GM23338 (cell line): ENCODE results near the gene FANCF. TPM values are rescaled to one million over a fixed set of nuclear protein-coding genes. Genes with fewer than 3 reads are reported as not detected.

Experiments
- ATAC-seq: fragments of 200-7000 bp; cut with Tn5 transposase; 3 replicates; pipeline ENCODE4 v1.9.1; 2020
- DNase-seq: peaks from one replicate; pipeline ENCODE4 v3.0.0-alpha.2; 2015; ENCODE audit warnings: low spot score
- H2AFZ ChIP-seq: fragments of 200-600 bp; sonication (generic); 2 replicates; pipeline ENCODE4 v1.8.0; 2016; ENCODE audit warnings: antibody characterized with exemption, mild to moderate bottlenecking, moderate library complexity
- H3F3A ChIP-seq: fragments of 200-600 bp; sonication (generic); replicated peaks from 2 replicates; pipeline ENCODE4 v1.8.0; 2017; ENCODE audit warnings: antibody characterized with exemption, mixed run types, low read depth
- H3K27ac ChIP-seq: fragments of 200-600 bp; sonication (generic); 2 replicates; pipeline ENCODE4 v1.6.1; 2016; ENCODE audit warnings: low read depth
- H3K27me3 ChIP-seq: fragments of 200-600 bp; sonication (generic); 2 replicates; pipeline ENCODE4 v1.8.0; 2016; ENCODE audit warnings: mild to moderate bottlenecking, mixed run types, moderate library complexity; ENCODE audit not compliant: insufficient read depth
- H3K36me3 ChIP-seq: fragments of 200-600 bp; sonication (generic); 2 replicates; pipeline ENCODE4 v1.8.0; 2016; ENCODE audit warnings: mild to moderate bottlenecking; ENCODE audit not compliant: insufficient read depth
- H3K4me1 ChIP-seq: fragments of 200-600 bp; sonication (generic); 2 replicates; pipeline ENCODE4 v1.8.0; 2016; ENCODE audit warnings: mild to moderate bottlenecking, moderate library complexity; ENCODE audit not compliant: insufficient read depth
- H3K4me2 ChIP-seq: fragments of 200-600 bp; sonication (generic); 2 replicates; pipeline ENCODE4 v1.7.1; 2017; ENCODE audit warnings: mixed run types
- H3K4me3 ChIP-seq: fragments of 200-600 bp; sonication (generic); 2 replicates; pipeline ENCODE4 v1.6.1; 2016; ENCODE audit warnings: mixed run types
- H3K79me2 ChIP-seq: fragments of 200-600 bp; sonication (generic); replicated peaks from 2 replicates; pipeline ENCODE4 v1.8.0; 2017; ENCODE audit warnings: mild to moderate bottlenecking; ENCODE audit not compliant: insufficient read depth
- H3K9me2 ChIP-seq: fragments of 200-600 bp; sonication (generic); 2 replicates; pipeline ENCODE4 v1.8.0; 2017; ENCODE audit not compliant: insufficient read depth
- H4K20me1 ChIP-seq: fragments of 200-600 bp; sonication (generic); replicated peaks from 2 replicates; pipeline ENCODE4 v1.8.0; 2017; ENCODE audit warnings: mild to moderate bottlenecking; ENCODE audit not compliant: insufficient read depth
- H3K27ac Mint-ChIP-seq: 2 replicates; pipeline ENCODE4 v1.8.0; 2020; ENCODE audit warnings: inconsistent platforms, mild to moderate bottlenecking, moderate library complexity, mixed read lengths
- H3K27me3 Mint-ChIP-seq: 3 replicates; pipeline ENCODE4 v1.8.0; 2022; ENCODE audit warnings: low read depth, mild to moderate bottlenecking, moderate library complexity, mixed read lengths, inconsistent platforms; ENCODE audit not compliant: insufficient read depth, poor library complexity
- H3K36me3 Mint-ChIP-seq: 3 replicates; pipeline ENCODE4 v1.8.0; 2021; ENCODE audit warnings: low read depth, mild to moderate bottlenecking, inconsistent platforms, moderate library complexity, mixed read lengths
- H3K4me1 Mint-ChIP-seq: 3 replicates; pipeline ENCODE4 v1.8.0; 2020; ENCODE audit warnings: mild to moderate bottlenecking, inconsistent platforms, mixed read lengths
- H3K4me3 Mint-ChIP-seq: 3 replicates; pipeline ENCODE4 v1.8.0; 2021; ENCODE audit warnings: moderate library complexity, mild to moderate bottlenecking, inconsistent platforms, mixed read lengths
- H3K9me3 Mint-ChIP-seq: 3 replicates; pipeline ENCODE4 v1.8.0; 2020; ENCODE audit warnings: moderate library complexity, mild to moderate bottlenecking, inconsistent platforms, mixed read lengths
- EZH2phosphoT487 ChIP-seq: fragments of 200-600 bp; sonication (generic); IDR thresholded peaks from one replicate; pipeline ENCODE4 v1.8.1; 2018; ENCODE audit warnings: antibody characterized with exemption; ENCODE audit not compliant: unreplicated experiment
- JUNB ChIP-seq: IDR thresholded peaks from one replicate; pipeline ENCODE4 v1.6.1; 2016; ENCODE audit warnings: antibody characterized with exemption; ENCODE audit not compliant: unreplicated experiment
- NANOG ChIP-seq: IDR thresholded peaks from 2 replicates; pipeline ENCODE4 v1.6.1; 2016; ENCODE audit warnings: antibody characterized with exemption, borderline replicate concordance
- POLR2AphosphoS5 ChIP-seq: IDR thresholded peaks from 2 replicates; pipeline ENCODE4 v1.6.1; 2016; ENCODE audit warnings: antibody characterized with exemption, low read depth
- ZNF114 ChIP-seq: fragments of 250-450 bp; sonication (Bioruptor Pico); IDR thresholded peaks from 2 replicates; pipeline ENCODE4 v1.5.0; 2020; ENCODE audit warnings: mild to moderate bottlenecking, moderate library complexity
- polyA plus RNA-seq: library from polyadenylated mRNA; unstranded; fragments of >200 nt; fragmentation: Nextera tagmentation; extraction: Ambion mirVana; gene quantifications from 2 replicates; pipeline ENCODE4 v1.2.1, GENCODE V29; 2016
- total RNA-seq: library from RNA; depleted of rRNA; stranded (reverse); fragments of >200 nt; shearing (Covaris generic); gene quantifications from 2 replicates; pipeline ENCODE4 v1.2.3, GENCODE V29; 2014
- TF ChIP-seq, protein P1 (sequence below): fragments of 250-450 bp; sonication (Bioruptor Pico); IDR thresholded peaks from 2 replicates; pipeline ENCODE4 v1.5.0; 2020; ENCODE audit warnings: mild to moderate bottlenecking, moderate library complexity

The FANCF gene
- total and polyA plus RNA-seq, 2 experiments from 2014 or later = 17.0 to 31.8 TPM

DNA sequence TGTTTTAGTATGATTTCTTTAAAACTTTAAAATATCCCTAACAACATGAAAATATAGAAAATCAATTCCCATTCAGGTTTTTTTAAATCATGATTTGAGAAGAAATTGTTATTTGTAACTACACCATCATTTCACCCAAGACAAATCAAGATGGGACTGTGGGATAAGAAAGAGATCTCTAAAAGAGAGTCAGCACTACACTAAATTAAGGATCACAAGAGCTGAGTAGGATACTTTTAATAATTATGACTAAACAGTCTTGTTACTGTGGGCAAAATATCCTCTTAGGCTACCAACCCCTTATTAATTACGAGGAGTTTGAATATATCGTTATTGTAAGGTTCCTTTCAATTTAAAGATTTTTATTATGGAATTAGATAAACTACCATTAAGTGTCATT lies 43.7 kb upstream of the FANCF start:
- Mint-ChIP-seq H3K9me3 (no peaks in the 10 kb centered on the region), H3K27ac (no peak overlapping the region), H3K27me3 (peaks cover 5% of the 10 kb centered on the region), H3K36me3 (no peaks in the 10 kb centered on the region), H3K4me1 (peaks cover 22% of the 10 kb centered on the region), H3K4me3 (no peak overlapping the region)
- Histone ChIP-seq H3K27me3 (peaks cover 27% of the 10 kb centered on the region), H3K79me2 (no peaks in the 10 kb centered on the region), H3K4me3 (no peak overlapping the region), H3K9me2 (no peaks in the 10 kb centered on the region), H4K20me1 (no peaks in the 10 kb centered on the region), H3K4me2 (no peak overlapping the region), H3K36me3 (no peaks in the 10 kb centered on the region), H3F3A (no peaks in the 10 kb centered on the region), H3K27ac (no peak overlapping the region), H3K4me1 (peaks cover 16% of the 10 kb centered on the region), H2AFZ (no peak overlapping the region)
- ATAC-seq = no peak
- no peak for DNase-seq
- TF ChIP-seq JUNB (no peak), NANOG (no peak), EZH2phosphoT487 (no peak), POLR2AphosphoS5 (no peak), ZNF114 (CRISPR knock-in tag) (no peak)
- TF ChIP-seq, protein P1, sequence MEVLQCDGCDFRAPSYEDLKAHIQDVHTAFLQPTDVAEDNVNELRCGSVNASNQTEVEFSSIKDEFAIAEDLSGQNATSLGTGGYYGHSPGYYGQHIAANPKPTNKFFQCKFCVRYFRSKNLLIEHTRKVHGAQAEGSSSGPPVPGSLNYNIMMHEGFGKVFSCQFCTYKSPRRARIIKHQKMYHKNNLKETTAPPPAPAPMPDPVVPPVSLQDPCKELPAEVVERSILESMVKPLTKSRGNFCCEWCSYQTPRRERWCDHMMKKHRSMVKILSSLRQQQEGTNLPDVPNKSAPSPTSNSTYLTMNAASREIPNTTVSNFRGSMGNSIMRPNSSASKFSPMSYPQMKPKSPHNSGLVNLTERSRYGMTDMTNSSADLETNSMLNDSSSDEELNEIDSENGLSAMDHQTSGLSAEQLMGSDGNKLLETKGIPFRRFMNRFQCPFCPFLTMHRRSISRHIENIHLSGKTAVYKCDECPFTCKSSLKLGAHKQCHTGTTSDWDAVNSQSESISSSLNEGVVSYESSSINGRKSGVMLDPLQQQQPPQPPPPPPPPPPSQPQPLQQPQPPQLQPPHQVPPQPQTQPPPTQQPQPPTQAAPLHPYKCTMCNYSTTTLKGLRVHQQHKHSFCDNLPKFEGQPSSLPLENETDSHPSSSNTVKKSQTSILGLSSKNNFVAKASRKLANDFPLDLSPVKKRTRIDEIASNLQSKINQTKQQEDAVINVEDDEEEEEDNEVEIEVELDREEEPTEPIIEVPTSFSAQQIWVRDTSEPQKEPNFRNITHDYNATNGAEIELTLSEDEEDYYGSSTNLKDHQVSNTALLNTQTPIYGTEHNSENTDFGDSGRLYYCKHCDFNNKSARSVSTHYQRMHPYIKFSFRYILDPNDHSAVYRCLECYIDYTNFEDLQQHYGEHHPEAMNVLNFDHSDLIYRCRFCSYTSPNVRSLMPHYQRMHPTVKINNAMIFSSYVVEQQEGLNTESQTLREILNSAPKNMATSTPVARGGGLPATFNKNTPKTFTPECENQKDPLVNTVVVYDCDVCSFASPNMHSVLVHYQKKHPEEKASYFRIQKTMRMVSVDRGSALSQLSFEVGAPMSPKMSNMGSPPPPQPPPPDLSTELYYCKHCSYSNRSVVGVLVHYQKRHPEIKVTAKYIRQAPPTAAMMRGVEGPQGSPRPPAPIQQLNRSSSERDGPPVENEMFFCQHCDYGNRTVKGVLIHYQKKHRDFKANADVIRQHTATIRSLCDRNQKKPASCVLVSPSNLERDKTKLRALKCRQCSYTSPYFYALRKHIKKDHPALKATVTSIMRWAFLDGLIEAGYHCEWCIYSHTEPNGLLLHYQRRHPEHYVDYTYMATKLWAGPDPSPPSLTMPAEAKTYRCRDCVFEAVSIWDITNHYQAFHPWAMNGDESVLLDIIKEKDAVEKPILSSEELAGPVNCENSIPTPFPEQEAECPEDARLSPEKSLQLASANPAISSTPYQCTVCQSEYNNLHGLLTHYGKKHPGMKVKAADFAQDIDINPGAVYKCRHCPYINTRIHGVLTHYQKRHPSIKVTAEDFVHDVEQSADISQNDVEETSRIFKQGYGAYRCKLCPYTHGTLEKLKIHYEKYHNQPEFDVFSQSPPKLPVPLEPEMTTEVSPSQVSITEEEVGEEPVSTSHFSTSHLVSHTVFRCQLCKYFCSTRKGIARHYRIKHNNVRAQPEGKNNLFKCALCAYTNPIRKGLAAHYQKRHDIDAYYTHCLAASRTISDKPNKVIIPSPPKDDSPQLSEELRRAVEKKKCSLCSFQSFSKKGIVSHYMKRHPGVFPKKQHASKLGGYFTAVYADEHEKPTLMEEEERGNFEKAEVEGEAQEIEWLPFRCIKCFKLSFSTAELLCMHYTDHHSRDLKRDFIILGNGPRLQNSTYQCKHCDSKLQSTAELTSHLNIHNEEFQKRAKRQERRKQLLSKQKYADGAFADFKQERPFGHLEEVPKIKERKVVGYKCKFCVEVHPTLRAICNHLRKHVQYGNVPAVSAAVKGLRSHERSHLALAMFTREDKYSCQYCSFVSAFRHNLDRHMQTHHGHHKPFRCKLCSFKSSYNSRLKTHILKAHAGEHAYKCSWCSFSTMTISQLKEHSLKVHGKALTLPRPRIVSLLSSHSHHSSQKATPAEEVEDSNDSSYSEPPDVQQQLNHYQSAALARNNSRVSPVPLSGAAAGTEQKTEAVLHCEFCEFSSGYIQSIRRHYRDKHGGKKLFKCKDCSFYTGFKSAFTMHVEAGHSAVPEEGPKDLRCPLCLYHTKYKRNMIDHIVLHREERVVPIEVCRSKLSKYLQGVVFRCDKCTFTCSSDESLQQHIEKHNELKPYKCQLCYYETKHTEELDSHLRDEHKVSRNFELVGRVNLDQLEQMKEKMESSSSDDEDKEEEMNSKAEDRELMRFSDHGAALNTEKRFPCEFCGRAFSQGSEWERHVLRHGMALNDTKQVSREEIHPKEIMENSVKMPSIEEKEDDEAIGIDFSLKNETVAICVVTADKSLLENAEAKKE (CRISPR knock-in tag) = no peak
